ENCODE data around the gene BACH1. TPM values are rescaled to one million over a fixed set of nuclear protein-coding genes. Genes with fewer than 3 reads are reported as not detected.
"Not testable (repeated sequence)": the region's sequence is repeated elsewhere in the genome, so short reads cannot be mapped to it uniquely, and the experiment has no call there.

The BACH1 gene
- total RNA-seq, 3 donors from 2014 or later: 31.8 to 65.3 (median 42.3) TPM

DNA sequence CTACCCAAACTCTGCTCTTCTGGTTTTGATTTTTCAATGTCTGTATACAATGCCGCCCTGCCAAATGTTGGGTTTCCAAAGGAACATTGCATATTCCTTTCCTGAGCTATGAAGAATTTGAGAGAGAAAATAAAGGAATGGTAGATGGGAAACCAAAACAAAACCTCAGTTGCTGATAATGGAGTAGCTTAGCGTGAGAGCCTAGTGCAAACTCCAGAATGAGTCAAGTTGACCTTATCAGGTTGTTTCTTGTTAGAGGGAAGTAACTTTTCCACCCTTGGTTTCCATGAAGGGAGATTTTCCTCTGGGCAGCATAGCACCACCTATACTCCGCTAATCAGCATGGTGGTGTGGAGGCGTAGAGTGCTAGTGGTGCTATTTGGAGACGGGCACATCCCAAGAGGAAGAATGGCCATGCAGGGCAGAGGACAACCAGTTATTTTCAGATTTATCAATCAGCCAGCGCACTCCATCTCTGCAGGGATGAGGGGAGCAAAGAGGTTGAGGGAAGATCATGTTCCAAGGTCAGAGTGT, 51.6 kb downstream of the BACH1 start:
- no peak for DNase-seq (ENCODE audit: low spot score in 2 of 2)
- intact Hi-C loops (cut with DNase I; ENCODE audit: low total_unique reads): no loop called here
- Histone ChIP-seq H3K4me1 (no peaks in the 10 kb centered on the region), H3K27me3 (no peaks in the 10 kb centered on the region), H3K9me3 (no peaks in the 10 kb centered on the region), H3K36me3 (no peaks in the 10 kb centered on the region), H3K27ac (no peak overlapping the region), H3K4me3 (no peak overlapping the region)
- no peak for TF ChIP-seq POLR2AphosphoS5 (IDR thresholded peaks at IDR 0.05)
- TF ChIP-seq, protein P1, sequence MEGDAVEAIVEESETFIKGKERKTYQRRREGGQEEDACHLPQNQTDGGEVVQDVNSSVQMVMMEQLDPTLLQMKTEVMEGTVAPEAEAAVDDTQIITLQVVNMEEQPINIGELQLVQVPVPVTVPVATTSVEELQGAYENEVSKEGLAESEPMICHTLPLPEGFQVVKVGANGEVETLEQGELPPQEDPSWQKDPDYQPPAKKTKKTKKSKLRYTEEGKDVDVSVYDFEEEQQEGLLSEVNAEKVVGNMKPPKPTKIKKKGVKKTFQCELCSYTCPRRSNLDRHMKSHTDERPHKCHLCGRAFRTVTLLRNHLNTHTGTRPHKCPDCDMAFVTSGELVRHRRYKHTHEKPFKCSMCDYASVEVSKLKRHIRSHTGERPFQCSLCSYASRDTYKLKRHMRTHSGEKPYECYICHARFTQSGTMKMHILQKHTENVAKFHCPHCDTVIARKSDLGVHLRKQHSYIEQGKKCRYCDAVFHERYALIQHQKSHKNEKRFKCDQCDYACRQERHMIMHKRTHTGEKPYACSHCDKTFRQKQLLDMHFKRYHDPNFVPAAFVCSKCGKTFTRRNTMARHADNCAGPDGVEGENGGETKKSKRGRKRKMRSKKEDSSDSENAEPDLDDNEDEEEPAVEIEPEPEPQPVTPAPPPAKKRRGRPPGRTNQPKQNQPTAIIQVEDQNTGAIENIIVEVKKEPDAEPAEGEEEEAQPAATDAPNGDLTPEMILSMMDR (IDR thresholded peaks at IDR 0.05): no peak
- TF ChIP-seq POLR2A (IDR thresholded peaks at IDR 0.05): no peak

DNA sequence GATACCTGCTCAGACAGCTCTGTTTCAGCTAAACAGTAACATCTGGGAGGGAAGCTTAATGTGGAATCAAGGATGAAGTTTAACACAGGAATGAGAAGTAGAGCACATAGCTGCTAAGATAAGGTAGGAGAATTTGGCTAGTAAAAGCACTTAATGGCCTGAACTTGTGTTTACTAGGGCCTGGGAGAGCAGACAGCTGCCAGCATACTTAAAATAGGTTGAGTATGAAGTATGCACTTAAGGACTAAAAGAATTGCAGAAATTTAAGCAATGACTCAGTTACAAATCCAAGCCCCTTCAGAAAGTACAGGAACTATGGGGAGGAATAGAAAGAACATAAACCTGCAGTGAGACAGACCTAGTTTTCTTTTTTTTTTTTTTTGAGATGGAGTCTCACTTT, 53.0 kb downstream of the BACH1 start:
- Histone ChIP-seq H3K36me3 (no peaks in the 10 kb centered on the region), H3K27me3 (no peaks in the 10 kb centered on the region), H3K9me3 (no peaks in the 10 kb centered on the region), H3K4me3 (no peak overlapping the region), H3K27ac (no peak overlapping the region), H3K4me1 (no peaks in the 10 kb centered on the region)
- DNase-seq (ENCODE audit: low spot score in 2 of 2): no peak
- TF ChIP-seq POLR2A (IDR thresholded peaks at IDR 0.05) (no peak), POLR2AphosphoS5 (IDR thresholded peaks at IDR 0.05) (no peak)
- TF ChIP-seq, protein P1 (IDR thresholded peaks at IDR 0.05): no peak
- intact Hi-C loops (cut with DNase I; ENCODE audit: low total_unique reads): no loop called here

DNA sequence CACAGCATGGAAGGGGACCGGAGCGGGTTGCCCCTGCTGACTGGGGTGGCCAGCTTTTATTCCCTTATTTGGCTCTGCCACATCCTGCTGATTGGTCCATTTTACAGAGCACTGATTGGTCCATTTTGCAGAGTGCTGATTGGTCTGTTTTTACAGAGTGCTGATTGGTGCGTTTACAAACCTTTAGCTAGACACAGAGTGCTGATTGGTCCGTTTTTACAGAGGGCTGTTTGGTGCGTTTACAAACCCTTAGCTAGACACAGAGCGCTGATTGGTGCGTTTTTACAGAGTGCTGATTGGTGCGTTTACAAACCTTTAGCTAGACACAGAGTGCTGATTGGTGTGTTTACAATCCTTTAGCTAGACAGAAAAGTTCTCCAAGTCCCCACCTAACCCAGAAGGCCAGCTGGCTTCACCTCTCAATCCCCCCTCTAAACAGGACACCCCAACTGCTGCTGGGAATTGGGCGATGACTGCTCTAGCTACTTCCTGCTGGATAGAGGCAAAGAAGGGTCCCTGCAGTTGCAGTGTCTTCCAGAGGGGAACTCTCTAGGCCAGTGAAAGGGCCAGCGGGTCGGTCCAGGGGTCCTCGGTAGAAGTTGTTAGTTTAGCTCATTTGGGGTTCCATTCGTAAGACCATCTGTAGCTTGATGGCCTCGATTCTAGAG, 56.5 kb downstream of the BACH1 start:
- H3K9me3 ChIP-seq, H3K27ac ChIP-seq: not testable (repeated sequence)

DNA sequence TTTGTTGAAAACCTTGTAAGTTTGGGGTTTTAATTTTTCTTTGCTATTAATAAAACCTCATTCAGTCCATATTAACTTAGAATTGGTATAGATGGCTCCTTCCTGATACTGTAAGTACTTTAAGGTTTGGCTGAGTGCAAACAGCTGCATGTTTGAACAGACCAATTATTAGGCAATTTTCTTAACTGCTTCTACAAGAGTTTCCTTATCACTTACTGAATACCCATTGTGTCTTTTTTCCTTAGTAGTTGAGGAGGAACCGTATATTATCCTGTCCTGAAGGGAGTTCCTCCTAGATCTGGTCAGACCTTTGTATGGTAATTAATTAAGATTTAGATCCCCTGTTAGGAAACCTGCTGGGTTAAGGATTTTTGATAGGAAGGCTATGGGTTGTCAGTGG, 57.6 kb downstream of the BACH1 start:
- H3K27ac ChIP-seq; DNase-seq (ENCODE audit: low spot score in 2 of 2); H3K4me3 ChIP-seq; intact Hi-C loops (cut with DNase I; ENCODE audit: low total_unique reads); H3K9me3 ChIP-seq; H3K27me3 ChIP-seq; H3K36me3 ChIP-seq; H3K4me1 ChIP-seq: not testable (repeated sequence)

More for the DNA sequence above, 56.5 kb downstream of the BACH1 start:
- H3K27me3 ChIP-seq; H3K4me3 ChIP-seq; H3K4me1 ChIP-seq; H3K36me3 ChIP-seq; intact Hi-C loops (cut with DNase I; ENCODE audit: low total_unique reads); DNase-seq (ENCODE audit: low spot score in 2 of 2): not testable (repeated sequence)

DNA sequence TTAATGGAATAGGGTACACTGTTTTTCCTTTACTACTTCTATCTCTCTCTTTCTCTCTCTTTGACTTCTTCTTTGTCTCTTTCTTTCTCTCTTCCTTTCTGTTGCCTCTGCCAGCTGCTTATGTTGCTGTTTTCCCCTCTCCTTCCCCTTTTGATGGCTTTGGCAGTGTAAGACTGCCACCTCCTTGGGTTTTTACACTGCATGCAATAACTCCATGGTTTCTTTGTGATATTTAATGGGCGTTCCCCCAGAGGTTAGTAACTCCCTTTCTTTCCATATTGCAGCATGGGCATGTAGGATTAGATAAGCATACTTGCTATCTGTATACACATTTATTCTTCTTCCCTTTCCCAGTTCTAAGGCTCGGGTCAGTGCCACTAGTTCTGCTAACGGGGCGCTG, 58.1 kb downstream of the BACH1 start:
- H3K4me1 ChIP-seq; intact Hi-C loops (cut with DNase I; ENCODE audit: low total_unique reads); H3K9me3 ChIP-seq; H3K27me3 ChIP-seq; H3K36me3 ChIP-seq; DNase-seq (ENCODE audit: low spot score in 2 of 2); H3K4me3 ChIP-seq; H3K27ac ChIP-seq: not testable (repeated sequence)

DNA sequence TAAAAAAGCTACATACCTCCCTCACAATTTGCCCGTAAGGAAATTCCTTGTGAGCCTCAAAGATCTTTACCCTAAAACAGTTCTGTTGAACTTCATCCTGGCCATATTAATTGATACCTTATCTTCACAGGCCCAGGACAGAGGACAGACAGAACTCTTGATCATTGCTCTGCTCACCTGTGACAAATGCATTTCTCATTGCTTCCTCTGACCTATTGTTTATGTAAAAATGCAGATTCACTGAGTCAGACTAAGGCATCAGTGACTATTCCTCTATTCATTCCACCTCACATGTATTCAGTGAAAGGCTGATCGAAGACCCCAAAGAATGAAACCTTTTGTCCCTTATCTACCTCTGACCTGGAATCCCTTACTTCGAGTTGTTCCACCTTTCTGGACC, 61.0 kb downstream of the BACH1 start:
- H3K9me3 ChIP-seq: no peaks in the 10 kb centered on the region
- no peak overlapping the region for H3K27ac ChIP-seq
- no peaks in the 10 kb centered on the region for H3K4me1 ChIP-seq
- H3K36me3 ChIP-seq: no peaks in the 10 kb centered on the region
- H3K27me3 ChIP-seq: no peaks in the 10 kb centered on the region
- H3K4me3 ChIP-seq: no peak overlapping the region
- intact Hi-C loops (cut with DNase I; ENCODE audit: low total_unique reads): no loop called here
- no peak for TF ChIP-seq POLR2A (IDR thresholded peaks at IDR 0.05)
- TF ChIP-seq, protein P1 (IDR thresholded peaks at IDR 0.05): no peak
- no peak for TF ChIP-seq POLR2AphosphoS5 (IDR thresholded peaks at IDR 0.05)
- no peak for DNase-seq (ENCODE audit: low spot score in 2 of 2)

All from breast epithelium (tissue), 4 donors.